IPS-18a (cell line): Measurements from ENCODE around the gene FAM13C.

Experiments
- H3K27ac ChIP-seq: one replicate; pipeline ENCODE4 v1.5.1; 2013; ENCODE audit warnings: low read length
- H3K27me3 ChIP-seq: one replicate; pipeline ENCODE4 v1.6.1; 2013; ENCODE audit warnings: mild to moderate bottlenecking, low read length; ENCODE audit not compliant: control insufficient read depth, insufficient read depth
- H3K36me3 ChIP-seq: one replicate; pipeline ENCODE4 v1.6.1; 2013; ENCODE audit warnings: low read depth, low read length; ENCODE audit not compliant: control insufficient read depth
- H3K4me1 ChIP-seq: one replicate; pipeline ENCODE4 v1.6.1; 2013; ENCODE audit warnings: low read depth, low read length; ENCODE audit not compliant: control insufficient read depth
- H3K4me3 ChIP-seq: one replicate; pipeline ENCODE4 v1.5.1; 2013; ENCODE audit warnings: low read length
- H3K9ac ChIP-seq: one replicate; pipeline ENCODE4 v1.6.1; 2013; ENCODE audit warnings: mild to moderate bottlenecking, low read length, moderate library complexity
- H3K9me3 ChIP-seq: one replicate; pipeline ENCODE4 v1.6.1; 2013; ENCODE audit warnings: low read depth, low read length; ENCODE audit not compliant: control insufficient read depth

The FAM13C gene

DNA sequence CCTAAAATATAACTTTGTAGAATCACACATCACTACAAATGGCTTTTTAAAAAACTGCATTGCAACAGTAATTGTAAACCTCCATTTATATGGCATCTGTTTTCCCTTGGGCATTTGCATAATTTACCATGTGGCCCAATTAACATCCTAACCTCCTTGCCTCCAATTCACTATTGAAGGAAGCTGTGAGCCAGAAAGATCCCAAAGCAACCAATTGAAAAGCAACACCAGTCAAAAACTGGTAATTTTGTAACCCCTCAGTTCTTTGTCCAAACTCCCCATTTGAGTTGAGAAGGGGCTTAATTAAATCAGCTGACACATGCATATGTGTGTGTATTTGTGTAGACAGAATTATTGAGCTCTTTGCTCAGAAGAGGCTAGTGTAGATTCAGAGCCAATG lies 90.3 kb downstream of the FAM13C start:
- Histone ChIP-seq H3K9me3 (no peaks in the 10 kb centered on the region), H3K4me3 (no peak overlapping the region), H3K9ac (no peak overlapping the region), H3K4me1 (no peaks in the 10 kb centered on the region), H3K27me3 (no peaks in the 10 kb centered on the region), H3K27ac (no peak overlapping the region), H3K36me3 (no peaks in the 10 kb centered on the region)

DNA sequence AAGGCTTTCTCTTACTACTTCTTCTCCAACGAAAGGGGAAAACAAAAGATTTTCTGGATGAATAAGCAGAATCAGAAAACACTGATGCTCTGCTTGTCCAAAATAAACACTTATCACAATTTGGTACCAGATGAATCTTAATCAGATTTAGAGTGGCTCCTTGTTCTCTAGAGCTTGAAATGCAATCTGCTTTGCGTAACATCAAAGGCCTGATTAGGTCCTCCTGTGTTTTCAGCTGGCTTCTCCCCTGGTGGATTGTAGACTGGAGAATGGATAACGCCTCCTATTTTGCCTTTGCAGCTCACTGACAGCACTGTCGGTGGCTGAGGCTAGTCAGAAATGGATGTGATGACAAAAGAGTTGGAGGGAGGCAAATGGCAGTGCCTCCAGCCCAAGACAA lies 91.2 kb downstream of the FAM13C start:
- Histone ChIP-seq H3K4me3 (no peak overlapping the region), H3K4me1 (no peaks in the 10 kb centered on the region), H3K27me3 (no peaks in the 10 kb centered on the region), H3K36me3 (no peaks in the 10 kb centered on the region), H3K9me3 (no peaks in the 10 kb centered on the region), H3K27ac (no peak overlapping the region), H3K9ac (no peak overlapping the region)

DNA sequence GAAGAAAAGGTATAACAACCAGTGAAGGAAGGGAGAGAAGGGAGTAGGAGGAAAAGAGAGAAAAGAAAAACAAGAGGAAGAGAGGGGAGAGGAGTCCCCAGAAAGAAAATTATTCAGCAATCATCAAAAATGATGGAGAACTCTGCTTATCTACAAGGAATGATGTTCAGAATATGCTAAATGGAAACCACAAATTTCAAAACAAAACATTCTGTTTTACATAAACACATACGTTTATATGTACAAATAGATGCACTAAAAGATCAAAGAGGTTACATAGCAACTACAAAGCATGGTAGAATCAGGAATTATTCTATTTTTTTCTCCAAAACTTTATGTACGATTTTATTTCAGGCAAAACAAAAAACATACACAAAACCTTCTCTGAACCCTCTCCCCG lies 91.9 kb downstream of the FAM13C start:
- no peak overlapping the region for H3K9ac ChIP-seq
- H3K9me3 ChIP-seq: no peaks in the 10 kb centered on the region
- H3K4me3 ChIP-seq: no peak overlapping the region
- H3K36me3 ChIP-seq: no peaks in the 10 kb centered on the region
- H3K27me3 ChIP-seq: no peaks in the 10 kb centered on the region
- H3K4me1 ChIP-seq: no peaks in the 10 kb centered on the region
- no peak overlapping the region for H3K27ac ChIP-seq

DNA sequence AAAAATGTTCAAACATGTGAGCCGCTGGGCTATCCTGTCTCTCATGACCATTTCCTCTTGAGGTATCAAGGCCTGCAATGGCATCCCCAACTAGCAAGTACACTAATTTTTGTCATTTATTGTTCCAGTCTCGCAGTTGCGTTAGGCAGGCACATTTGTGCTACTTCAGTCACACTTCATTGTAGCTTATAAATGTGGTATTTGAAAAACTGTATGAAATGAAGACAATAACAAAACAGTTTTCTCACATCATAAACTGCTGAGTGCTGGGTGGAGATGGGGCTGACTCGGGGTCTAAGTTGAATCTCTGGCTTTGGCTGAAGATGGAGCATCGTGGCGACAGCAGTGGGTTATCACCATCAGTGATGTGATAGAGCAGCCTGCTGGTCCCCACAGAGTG lies 92.7 kb downstream of the FAM13C start:
- H3K27me3 ChIP-seq: no peaks in the 10 kb centered on the region
- no peak overlapping the region for H3K27ac ChIP-seq
- no peaks in the 10 kb centered on the region for H3K36me3 ChIP-seq
- H3K9me3 ChIP-seq: no peaks in the 10 kb centered on the region
- H3K9ac ChIP-seq: no peak overlapping the region
- H3K4me1 ChIP-seq: no peaks in the 10 kb centered on the region
- H3K4me3 ChIP-seq: no peak overlapping the region

DNA sequence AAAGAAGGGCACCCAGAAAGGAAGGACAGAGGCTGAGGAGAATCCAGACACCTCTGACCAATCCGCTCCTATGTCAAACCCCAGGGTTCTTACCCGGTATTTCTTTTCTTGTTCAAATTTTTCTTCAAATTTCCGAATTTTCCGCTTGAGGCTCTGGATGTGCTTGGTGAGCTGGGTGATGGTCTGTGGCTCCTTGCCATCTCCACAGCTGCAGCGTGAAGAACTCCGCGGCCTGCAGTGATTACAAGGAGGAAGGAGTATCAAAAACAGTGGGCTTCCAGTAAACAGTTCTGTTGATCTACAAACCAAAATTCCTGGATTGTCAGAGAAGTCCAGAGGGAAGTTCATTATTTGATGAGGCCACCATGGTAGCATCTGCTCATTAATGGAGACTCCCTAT lies 93.9 kb downstream of the FAM13C start:
- Histone ChIP-seq H3K9me3 (no peaks in the 10 kb centered on the region), H3K9ac (no peak overlapping the region), H3K36me3 (no peaks in the 10 kb centered on the region), H3K27ac (no peak overlapping the region), H3K27me3 (no peaks in the 10 kb centered on the region), H3K4me1 (no peaks in the 10 kb centered on the region), H3K4me3 (no peak overlapping the region)

DNA sequence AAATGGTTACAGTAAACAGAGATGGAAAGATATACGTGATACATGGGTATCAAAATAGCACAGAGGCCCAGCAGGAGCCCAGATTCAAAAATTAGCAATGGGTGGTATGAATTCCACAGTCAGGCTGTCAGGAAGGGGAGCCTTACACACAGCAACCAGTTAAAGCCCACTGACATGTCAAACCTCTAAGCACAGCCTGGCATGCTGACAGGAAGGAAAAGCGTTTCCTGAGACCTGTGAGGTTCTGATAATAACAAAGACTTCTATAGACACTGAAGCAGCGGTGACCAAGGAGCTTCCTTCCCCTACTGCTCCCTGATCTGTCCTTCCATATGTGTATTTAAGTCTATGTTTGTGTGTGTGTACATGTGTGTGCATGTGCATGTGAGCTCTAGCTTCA lies 96.0 kb downstream of the FAM13C start:
- Histone ChIP-seq H3K27me3 (no peaks in the 10 kb centered on the region), H3K36me3 (no peaks in the 10 kb centered on the region), H3K9me3 (no peaks in the 10 kb centered on the region), H3K4me3 (no peak overlapping the region), H3K9ac (no peak overlapping the region), H3K4me1 (no peaks in the 10 kb centered on the region), H3K27ac (no peak overlapping the region)

DNA sequence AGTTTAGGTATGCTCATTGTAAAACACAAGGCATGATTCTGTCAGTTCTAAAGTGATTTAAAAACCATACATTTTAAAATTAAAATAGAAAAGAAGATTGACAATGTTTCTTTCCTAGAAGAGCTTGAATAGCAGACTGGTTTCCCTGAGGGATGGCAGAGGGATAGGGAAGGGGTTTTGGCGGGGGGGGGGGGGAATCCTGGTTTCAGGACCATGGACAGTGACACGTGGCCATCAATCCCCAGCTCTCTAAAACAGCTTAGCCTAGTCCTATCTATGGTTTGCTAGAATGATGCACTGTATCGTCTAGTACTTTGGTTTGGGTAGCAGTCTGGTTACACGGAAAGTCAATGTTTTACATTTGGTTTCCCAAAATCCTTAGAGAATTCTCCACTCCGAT lies 97.2 kb downstream of the FAM13C start:
- Histone ChIP-seq H3K27ac (no peak overlapping the region), H3K9ac (no peak overlapping the region), H3K36me3 (no peaks in the 10 kb centered on the region), H3K9me3 (no peaks in the 10 kb centered on the region), H3K4me3 (no peak overlapping the region), H3K27me3 (no peaks in the 10 kb centered on the region), H3K4me1 (no peaks in the 10 kb centered on the region)

DNA sequence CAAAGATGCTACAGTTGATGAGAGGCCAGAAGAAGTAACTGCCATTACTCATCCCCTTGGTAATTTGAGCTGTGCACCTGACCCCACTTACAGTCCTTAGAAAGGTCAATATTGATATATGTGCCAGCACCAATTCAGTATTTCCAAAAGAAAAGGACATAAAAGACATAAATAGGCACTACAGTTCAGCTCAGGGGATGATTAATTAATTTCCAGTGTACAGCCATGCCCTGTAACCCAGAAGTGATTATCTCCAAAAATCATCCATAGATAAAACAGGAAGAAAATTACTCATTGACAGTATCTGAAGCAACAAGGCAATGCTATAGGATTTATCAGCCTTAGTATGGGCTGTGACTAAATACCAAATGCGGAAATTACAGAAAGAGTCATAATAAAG lies 103.5 kb downstream of the FAM13C start:
- H3K36me3 ChIP-seq: no peaks in the 10 kb centered on the region
- no peaks in the 10 kb centered on the region for H3K4me1 ChIP-seq
- no peak overlapping the region for H3K4me3 ChIP-seq
- no peak overlapping the region for H3K9ac ChIP-seq
- no peak overlapping the region for H3K27ac ChIP-seq
- H3K9me3 ChIP-seq: no peaks in the 10 kb centered on the region
- H3K27me3 ChIP-seq: no peaks in the 10 kb centered on the region

DNA sequence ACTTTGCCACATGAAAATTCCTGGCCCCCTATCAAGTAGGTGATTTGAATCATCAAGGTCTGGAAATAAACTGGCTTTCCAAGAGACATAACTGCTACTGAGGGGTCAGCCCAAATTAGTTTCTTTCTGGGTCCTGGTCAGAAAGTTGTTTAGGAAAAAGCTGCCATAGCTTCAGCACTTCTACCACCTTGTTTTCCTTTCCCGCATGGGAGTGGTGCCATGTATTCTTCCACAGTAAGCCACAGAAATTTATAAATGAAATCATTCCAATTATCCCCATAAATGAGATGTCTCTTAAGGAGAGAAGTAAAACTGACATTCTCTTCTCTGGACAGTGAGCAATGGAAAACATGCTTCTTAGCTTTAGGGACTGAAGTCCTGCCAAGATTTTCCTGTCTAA lies 105.1 kb downstream of the FAM13C start:
- Histone ChIP-seq H3K9me3 (no peaks in the 10 kb centered on the region), H3K4me1 (no peaks in the 10 kb centered on the region), H3K36me3 (no peaks in the 10 kb centered on the region), H3K27me3 (no peaks in the 10 kb centered on the region), H3K27ac (no peak overlapping the region), H3K4me3 (no peak overlapping the region), H3K9ac (no peak overlapping the region)

DNA sequence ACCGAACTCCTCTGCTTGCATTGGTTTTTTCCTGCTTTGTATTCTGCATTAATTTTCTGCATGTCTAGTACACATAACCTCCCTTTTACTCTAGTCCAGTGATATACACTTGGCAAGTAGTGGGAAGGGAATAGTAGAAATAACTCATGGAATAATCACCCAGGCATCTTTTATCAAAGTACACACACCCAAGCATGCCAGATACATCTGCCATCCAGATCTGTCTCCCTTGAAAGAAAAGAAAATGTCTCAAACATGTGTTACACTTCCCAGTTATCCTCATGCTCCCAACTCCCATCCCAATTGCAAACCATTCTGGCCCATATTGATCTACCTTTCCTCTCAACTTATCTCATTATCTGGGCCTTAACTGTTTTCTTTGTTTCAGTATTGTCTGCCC lies 106.9 kb downstream of the FAM13C start:
- Histone ChIP-seq H3K9me3 (no peaks in the 10 kb centered on the region), H3K4me3 (no peak overlapping the region), H3K36me3 (no peaks in the 10 kb centered on the region), H3K4me1 (no peaks in the 10 kb centered on the region), H3K9ac (no peak overlapping the region), H3K27ac (no peak overlapping the region), H3K27me3 (no peaks in the 10 kb centered on the region)

DNA sequence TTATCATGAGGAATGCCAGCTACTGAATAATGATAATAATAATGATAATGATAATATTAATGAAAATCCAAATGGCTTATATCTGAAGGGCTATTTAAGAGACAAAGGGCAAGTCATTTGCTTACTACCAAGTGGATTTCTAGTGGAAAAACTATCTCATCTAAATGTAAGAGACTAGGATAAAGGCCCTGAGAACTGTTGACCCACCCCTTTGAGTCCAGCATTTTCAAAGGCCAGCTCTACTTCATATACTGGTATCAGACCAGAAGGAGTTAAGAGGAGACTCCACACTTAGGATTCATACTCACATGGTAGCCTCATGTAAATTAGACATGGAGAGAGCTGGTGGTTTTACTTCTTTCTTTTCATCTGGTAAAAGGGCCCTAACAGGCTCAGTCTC lies 109.9 kb downstream of the FAM13C start:
- Histone ChIP-seq H3K9me3 (no peaks in the 10 kb centered on the region), H3K4me1 (no peaks in the 10 kb centered on the region), H3K36me3 (no peaks in the 10 kb centered on the region), H3K27ac (no peak overlapping the region), H3K9ac (no peak overlapping the region), H3K27me3 (no peaks in the 10 kb centered on the region), H3K4me3 (no peak overlapping the region)

DNA sequence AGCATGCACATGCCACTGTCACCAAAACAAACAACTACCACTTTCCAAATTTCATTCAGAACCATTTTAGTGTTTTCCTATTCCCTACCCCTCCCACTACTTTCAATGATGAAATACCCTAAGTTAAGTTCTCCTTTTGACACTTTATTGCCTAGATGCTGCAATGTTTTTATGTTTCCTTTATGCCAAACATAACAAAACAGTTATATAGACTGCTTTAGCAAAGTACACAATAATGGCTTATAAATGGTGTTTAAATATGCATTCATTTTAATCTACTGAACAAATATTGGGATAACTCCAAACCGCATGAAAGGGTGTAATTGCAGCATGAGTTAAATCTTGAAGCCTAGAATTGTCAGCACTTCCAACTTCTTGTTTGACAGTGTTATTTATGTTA lies 116.7 kb downstream of the FAM13C start:
- no peaks in the 10 kb centered on the region for H3K9me3 ChIP-seq
- H3K4me3 ChIP-seq: no peak overlapping the region
- no peak overlapping the region for H3K9ac ChIP-seq
- H3K27me3 ChIP-seq: no peaks in the 10 kb centered on the region
- H3K4me1 ChIP-seq: no peaks in the 10 kb centered on the region
- H3K36me3 ChIP-seq: no peaks in the 10 kb centered on the region
- H3K27ac ChIP-seq: no peak overlapping the region

DNA sequence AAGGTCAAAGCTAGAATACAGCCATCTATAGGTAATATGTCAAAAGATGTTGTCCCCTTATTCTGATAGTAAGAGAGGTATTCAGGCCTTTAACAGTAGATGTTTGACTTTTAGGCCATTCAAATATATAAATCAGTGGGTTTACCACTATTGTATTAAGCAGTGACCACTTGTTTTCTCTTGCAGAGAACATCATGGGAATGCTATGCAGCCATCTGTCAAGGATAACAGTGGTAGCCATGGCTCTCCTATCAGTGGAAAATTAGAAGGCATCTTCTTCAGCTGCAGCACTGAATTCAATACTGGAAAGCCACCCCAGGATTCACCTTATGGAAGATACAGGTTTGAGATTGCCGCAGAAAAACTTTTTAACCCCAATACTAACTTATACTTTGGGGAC lies 117.5 kb downstream of the FAM13C start:
- Histone ChIP-seq H3K9me3 (no peaks in the 10 kb centered on the region), H3K27ac (no peak overlapping the region), H3K27me3 (no peaks in the 10 kb centered on the region), H3K4me1 (no peaks in the 10 kb centered on the region), H3K9ac (no peak overlapping the region), H3K36me3 (no peaks in the 10 kb centered on the region), H3K4me3 (no peak overlapping the region)
